Sigmoid colon (tissue), 7 donors: ENCODE results near the gene FGF12. TPM values are rescaled to one million over a fixed set of nuclear protein-coding genes. Genes with fewer than 3 reads are reported as not detected.

ENCODE experiments used
- DNase-seq: peaks from one replicate; pipeline ENCODE4 v3.0.0-alpha.2; 2019
- H3K27ac ChIP-seq, 4 donors: fragments of 200-600 bp; sonication (generic); one replicate each; pipeline ENCODE4 v1.5.1; 2016 to 2019; ENCODE audit warnings: mild to moderate bottlenecking in 1 of 4
- H3K27me3 ChIP-seq, 3 donors: fragments of 200-600 bp; sonication (generic); one replicate each; pipeline ENCODE4 v1.5.1; 2019; ENCODE audit warnings: mild to moderate bottlenecking in 1 of 3
- H3K36me3 ChIP-seq, 4 donors: fragments of 200-600 bp; sonication (generic); one replicate each; pipeline ENCODE4 v1.5.1; 2016 to 2019
- H3K4me1 ChIP-seq, 4 donors: fragments of 200-600 bp; sonication (generic); one replicate each; pipeline ENCODE4 v1.5.1; 2017 to 2019
- H3K4me3 ChIP-seq, 4 donors: fragments of 200-600 bp; sonication (generic); one replicate each; pipeline ENCODE4 v1.5.1; 2017 to 2019; ENCODE audit warnings: mild to moderate bottlenecking in 2 of 4, moderate library complexity in 1 of 4
- H3K9me3 ChIP-seq, 4 donors: fragments of 200-600 bp in 3 of 4; sonication (generic) in 3 of 4; one replicate each; pipeline versions ENCODE4 v1.5.1 to v1.6.1; 2013 to 2019
- EP300 ChIP-seq, 4 donors: sonication (generic); formaldehyde crosslinking; IDR thresholded peaks; one replicate each; pipeline ENCODE4 v1.6.1; 2017; ENCODE audit warnings: antibody characterized with exemption in 4 of 4
- POLR2A ChIP-seq, 2 donors: fragments of 450-650 bp; IDR thresholded peaks; one replicate each; pipeline ENCODE4 v1.6.1; 2016; ENCODE audit warnings: antibody characterized with exemption in 2 of 2, mild to moderate bottlenecking in 2 of 2, moderate library complexity in 2 of 2
- POLR2AphosphoS5 ChIP-seq, 4 donors: sonication (generic); formaldehyde crosslinking; IDR thresholded peaks; one replicate each; pipeline ENCODE4 v1.6.1; 2017; ENCODE audit warnings: antibody characterized with exemption in 4 of 4
- WGBS, 2 donors: extraction: QIAGEN DNeasy Blood & Tissue Kit; methylation state at CpG; one replicate each; pipeline ENCODE4 v1.1.7; 2013; 5-methylcytosine and 5-hydroxymethylcytosine counted together
- intact Hi-C: fragments of 100-400 bp; cut with DNase I; formaldehyde crosslinking; loops from one replicate; pipeline ENCODE4 v1.15.1; 2023
- polyA plus RNA-seq, 3 donors: library from polyadenylated mRNA; stranded (reverse); fragments of 200-250 nt; gene quantifications; one replicate each; pipeline ENCODE4 v1.2.3, GENCODE V29; 2013
- total RNA-seq, 4 donors: library from RNA; depleted of rRNA; stranded (reverse); fragments of >200 nt; gene quantifications; one replicate each; pipeline ENCODE4 v1.1.0, GENCODE V29; 2016
- TF ChIP-seq, protein P1 (sequence below), 4 experiments: fragments of 450-650 bp in 3 of 4; fragments of 200-600 bp in 1 of 4; IDR thresholded peaks; one replicate each; pipeline ENCODE4 v1.5.1; 2016 to 2019; ENCODE audit warnings: antibody characterized with exemption in 4 of 4, mild to moderate bottlenecking in 3 of 4, moderate library complexity in 2 of 4
- donor health status: healthy with polysubstance abuse.
- donor health status: Bipolar disorder and iron deficiency.
- donor health status: healthy.

The FGF12 gene
- total and polyA plus RNA-seq, 7 donors: 0.32 to 7.8 (median 1.8) TPM

DNA sequence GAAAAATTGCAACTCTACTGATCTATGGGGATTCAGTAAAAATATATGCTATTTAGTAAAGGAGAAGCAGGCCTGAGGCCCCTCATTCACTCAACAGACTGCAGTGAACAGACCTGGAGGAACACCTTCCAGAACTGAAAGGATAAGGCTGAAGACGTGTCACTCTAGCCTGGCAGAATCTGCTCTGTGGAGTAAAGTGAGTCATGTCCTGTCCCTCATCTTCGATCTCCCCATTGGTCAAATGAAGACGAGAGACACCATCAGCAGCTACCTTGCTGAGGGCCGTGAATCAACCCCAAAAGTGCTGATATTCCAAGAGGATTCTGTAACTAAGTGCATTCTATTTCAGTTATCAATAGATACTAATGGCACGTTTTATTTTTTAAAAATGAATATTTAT is 359.7 kb downstream of the FGF12 start:
- H3K27me3 ChIP-seq: no peaks in the 10 kb centered on the region
- DNase-seq: no peak
- peaks cover 0 to 4% (median 0%) of the 10 kb centered on the region in 4 donors for H3K4me1 ChIP-seq
- H3K4me3 ChIP-seq: no peak overlapping the region
- H3K27ac ChIP-seq: no peak overlapping the region
- TF ChIP-seq, protein P1, sequence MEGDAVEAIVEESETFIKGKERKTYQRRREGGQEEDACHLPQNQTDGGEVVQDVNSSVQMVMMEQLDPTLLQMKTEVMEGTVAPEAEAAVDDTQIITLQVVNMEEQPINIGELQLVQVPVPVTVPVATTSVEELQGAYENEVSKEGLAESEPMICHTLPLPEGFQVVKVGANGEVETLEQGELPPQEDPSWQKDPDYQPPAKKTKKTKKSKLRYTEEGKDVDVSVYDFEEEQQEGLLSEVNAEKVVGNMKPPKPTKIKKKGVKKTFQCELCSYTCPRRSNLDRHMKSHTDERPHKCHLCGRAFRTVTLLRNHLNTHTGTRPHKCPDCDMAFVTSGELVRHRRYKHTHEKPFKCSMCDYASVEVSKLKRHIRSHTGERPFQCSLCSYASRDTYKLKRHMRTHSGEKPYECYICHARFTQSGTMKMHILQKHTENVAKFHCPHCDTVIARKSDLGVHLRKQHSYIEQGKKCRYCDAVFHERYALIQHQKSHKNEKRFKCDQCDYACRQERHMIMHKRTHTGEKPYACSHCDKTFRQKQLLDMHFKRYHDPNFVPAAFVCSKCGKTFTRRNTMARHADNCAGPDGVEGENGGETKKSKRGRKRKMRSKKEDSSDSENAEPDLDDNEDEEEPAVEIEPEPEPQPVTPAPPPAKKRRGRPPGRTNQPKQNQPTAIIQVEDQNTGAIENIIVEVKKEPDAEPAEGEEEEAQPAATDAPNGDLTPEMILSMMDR (IDR thresholded peaks at IDR 0.05): no peak
- TF ChIP-seq POLR2AphosphoS5 (IDR thresholded peaks at IDR 0.05) (no peak), EP300 (IDR thresholded peaks at IDR 0.05) (no peak), POLR2A (IDR thresholded peaks at IDR 0.05) (no peak)
- 76 to 79% methylated on average over 5 of the region's 5 CpGs for WGBS, 2 donors
- intact Hi-C loops: no loop called here
- no peaks in the 10 kb centered on the region for H3K36me3 ChIP-seq
- H3K9me3 ChIP-seq: no peaks in the 10 kb centered on the region

DNA sequence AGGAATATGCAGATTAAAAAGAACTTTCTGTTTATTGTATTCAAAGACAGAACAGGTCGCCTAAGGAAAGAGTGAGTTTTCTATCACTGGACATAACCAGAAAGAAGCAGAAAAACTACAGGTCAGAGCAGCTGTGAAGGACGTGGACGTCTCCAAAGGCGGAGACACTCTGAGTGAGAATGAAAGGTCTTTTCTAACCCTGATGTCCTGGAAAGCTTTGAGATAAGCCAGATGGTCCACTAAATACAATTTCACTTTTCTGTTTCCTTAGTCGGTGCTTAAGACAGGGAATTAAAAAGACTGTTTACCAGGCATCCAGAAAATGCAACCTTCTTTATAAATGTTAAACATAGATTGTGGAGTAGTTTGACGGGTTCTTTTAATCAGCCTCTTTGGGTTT is 360.4 kb downstream of the FGF12 start:
- Histone ChIP-seq H3K27me3 (no peaks in the 10 kb centered on the region), H3K4me1 (peaks cover 0 to 4% (median 0%) of the 10 kb centered on the region in 4 donors), H3K9me3 (no peaks in the 10 kb centered on the region), H3K36me3 (no peaks in the 10 kb centered on the region), H3K27ac (no peak overlapping the region), H3K4me3 (no peak overlapping the region)
- 65 to 67% methylated on average over 6 of the region's 6 CpGs for WGBS, 2 donors
- DNase-seq: no peak
- intact Hi-C loops: no loop called here
- no peak for TF ChIP-seq POLR2AphosphoS5 (IDR thresholded peaks at IDR 0.05)
- TF ChIP-seq POLR2A (IDR thresholded peaks at IDR 0.05): no peak
- no peak for TF ChIP-seq EP300 (IDR thresholded peaks at IDR 0.05)
- TF ChIP-seq, protein P1 (IDR thresholded peaks at IDR 0.05): no peak

DNA sequence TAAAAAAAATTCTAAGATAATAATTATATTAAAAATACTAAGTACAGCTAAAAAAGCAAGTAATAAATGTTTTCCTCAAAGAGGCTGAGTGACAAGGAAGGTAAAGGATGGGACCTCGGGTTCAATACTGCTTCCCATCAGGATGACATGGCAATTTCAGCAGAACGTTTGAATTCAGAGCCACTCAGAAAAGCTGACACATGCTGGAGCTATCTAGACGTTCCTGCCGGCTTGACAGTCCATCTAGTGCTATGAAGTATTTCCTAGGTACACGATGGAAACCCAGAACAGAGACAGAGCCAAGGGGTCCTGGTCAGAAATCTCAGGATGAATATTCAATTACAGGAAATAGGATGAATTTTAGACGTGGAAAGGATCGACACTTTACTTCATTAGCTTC is 361.8 kb downstream of the FGF12 start:
- Histone ChIP-seq H3K27me3 (no peaks in the 10 kb centered on the region), H3K9me3 (no peaks in the 10 kb centered on the region), H3K36me3 (no peaks in the 10 kb centered on the region), H3K27ac (no peak overlapping the region), H3K4me3 (no peak overlapping the region), H3K4me1 (peaks cover 0 to 4% (median 0%) of the 10 kb centered on the region in 4 donors)
- TF ChIP-seq POLR2A (IDR thresholded peaks at IDR 0.05) (no peak), POLR2AphosphoS5 (IDR thresholded peaks at IDR 0.05) (no peak), EP300 (IDR thresholded peaks at IDR 0.05) (no peak)
- intact Hi-C loops: no loop called here
- WGBS, 2 donors: 69 to 71% methylated on average over 7 of the region's 7 CpGs
- DNase-seq: no peak

DNA sequence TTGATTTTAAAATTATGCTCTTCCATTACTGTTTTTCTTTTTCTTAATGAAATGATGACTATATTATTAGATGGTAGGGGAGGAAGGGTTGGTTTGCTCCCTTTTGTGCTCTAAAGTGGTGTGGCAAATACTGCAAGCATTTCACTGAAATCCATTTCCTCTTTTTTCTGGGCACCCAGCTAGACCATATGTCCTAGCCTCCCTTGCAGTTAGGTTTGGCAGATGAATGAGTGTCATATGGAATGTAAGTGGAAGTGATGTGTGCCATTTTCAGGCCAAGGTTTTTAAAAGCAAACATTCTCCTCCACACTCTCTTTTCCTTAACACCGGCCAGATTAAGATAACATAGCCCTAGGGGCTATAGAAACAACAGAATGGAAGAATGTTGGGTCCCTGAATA is 363.0 kb downstream of the FGF12 start:
- H3K9me3 ChIP-seq: no peaks in the 10 kb centered on the region
- TF ChIP-seq EP300 (IDR thresholded peaks at IDR 0.05) (no peak), POLR2A (IDR thresholded peaks at IDR 0.05) (no peak), POLR2AphosphoS5 (IDR thresholded peaks at IDR 0.05) (no peak)
- intact Hi-C loops: no loop called here
- peaks cover 0 to 4% (median 0%) of the 10 kb centered on the region in 4 donors for H3K4me1 ChIP-seq
- no peaks in the 10 kb centered on the region for H3K36me3 ChIP-seq
- DNase-seq: no peak
- H3K27ac ChIP-seq: no peak overlapping the region
- H3K27me3 ChIP-seq: no peaks in the 10 kb centered on the region
- no peak overlapping the region for H3K4me3 ChIP-seq
- 70 to 80% methylated on average over 1 of the region's 1 CpG for WGBS, 2 donors

DNA sequence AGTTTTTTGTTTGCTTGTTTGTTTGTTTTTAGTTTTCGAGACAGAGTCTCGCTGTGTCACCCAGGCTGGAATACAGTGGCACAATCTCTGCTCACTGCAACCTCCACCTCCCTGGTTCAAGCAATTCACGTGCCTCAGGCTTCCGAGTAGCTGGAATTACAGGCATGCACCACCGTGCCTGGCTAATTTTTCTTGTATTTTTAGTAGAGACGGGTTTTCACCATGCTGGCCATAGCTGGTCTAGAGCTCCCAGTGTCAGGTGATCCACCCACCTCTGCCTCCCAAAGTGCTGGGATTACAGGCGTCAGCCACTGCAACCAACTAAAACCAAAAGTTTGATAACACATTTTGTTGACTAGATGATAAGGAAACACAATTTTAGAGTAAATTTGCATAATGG is 372.7 kb downstream of the FGF12 start:
- TF ChIP-seq POLR2A (IDR thresholded peaks at IDR 0.05): no peak
- TF ChIP-seq, protein P1 (IDR thresholded peaks at IDR 0.05): no peak
- no peak for TF ChIP-seq EP300 (IDR thresholded peaks at IDR 0.05)
- no peak for TF ChIP-seq POLR2AphosphoS5 (IDR thresholded peaks at IDR 0.05)
- WGBS, 2 donors: 66 to 79% methylated on average over 7 of the region's 7 CpGs
- intact Hi-C loops: no loop called here

DNA sequence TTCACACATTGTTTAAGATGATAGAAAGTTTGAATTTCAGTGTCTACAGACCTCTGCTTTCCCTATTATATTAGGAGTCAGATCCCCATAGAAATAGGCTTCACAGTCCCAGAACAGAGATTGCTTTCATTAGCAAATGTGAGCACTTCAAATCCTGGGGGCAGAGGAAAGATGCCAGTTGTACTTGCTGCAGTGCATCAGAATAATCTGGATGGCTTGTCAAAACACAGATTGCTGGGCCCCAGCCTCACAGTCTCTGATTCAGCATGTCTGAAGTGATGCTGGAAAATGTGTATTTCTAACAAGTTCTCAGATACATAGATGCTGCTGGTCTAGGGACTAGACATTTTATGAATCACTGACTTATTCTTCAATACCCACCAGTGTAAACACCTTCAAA is 375.2 kb downstream of the FGF12 start:
- Histone ChIP-seq H3K27ac (no peak overlapping the region), H3K4me3 (no peak overlapping the region), H3K36me3 (no peaks in the 10 kb centered on the region), H3K27me3 (no peaks in the 10 kb centered on the region), H3K9me3 (no peaks in the 10 kb centered on the region), H3K4me1 (no peaks in the 10 kb centered on the region)
- TF ChIP-seq POLR2AphosphoS5 (IDR thresholded peaks at IDR 0.05) (no peak), EP300 (IDR thresholded peaks at IDR 0.05) (no peak), POLR2A (IDR thresholded peaks at IDR 0.05) (no peak)
- TF ChIP-seq, protein P1 (IDR thresholded peaks at IDR 0.05): no peak
- DNase-seq: no peak
- intact Hi-C loops: no loop called here

More for the DNA sequence above, 372.7 kb downstream of the FGF12 start:
- no peak for DNase-seq
- no peak overlapping the region for H3K4me3 ChIP-seq
- no peaks in the 10 kb centered on the region for H3K36me3 ChIP-seq
- H3K9me3 ChIP-seq: no peaks in the 10 kb centered on the region
- no peaks in the 10 kb centered on the region for H3K27me3 ChIP-seq
- H3K27ac ChIP-seq: no peak overlapping the region
- H3K4me1 ChIP-seq: no peaks in the 10 kb centered on the region
